RWPE2 (cell line): ENCODE results near the gene ATP1A2.

Experiments used
- ATAC-seq: fragments of 200-7000 bp; cut with Tn5 transposase; 3 replicates; pipeline ENCODE4 v1.9.1; 2021; ENCODE audit warnings: low read depth
- DNase-seq: peaks from one replicate; pipeline ENCODE4 v3.0.0-alpha.2; 2020; ENCODE audit warnings: low spot score
- H3K27ac ChIP-seq: fragments of 450-650 bp; 2 replicates; pipeline ENCODE4 v1.5.1; 2017; ENCODE audit warnings: mild to moderate bottlenecking; ENCODE audit not compliant: poor library complexity, severe bottlenecking
- H3K27me3 ChIP-seq: fragments of 250-450 bp; sonication (Bioruptor Pico); 2 replicates; pipeline ENCODE4 v1.5.1; 2021; ENCODE audit warnings: mild to moderate bottlenecking, moderate library complexity; ENCODE audit not compliant: insufficient read depth, poor library complexity, severe bottlenecking
- H3K36me3 ChIP-seq: fragments of 250-450 bp; sonication (Bioruptor Pico); 2 replicates; pipeline ENCODE4 v1.5.1; 2020; ENCODE audit warnings: low read depth, mild to moderate bottlenecking, moderate library complexity
- H3K4me1 ChIP-seq: fragments of 250-450 bp; sonication (Bioruptor Pico); 2 replicates; pipeline ENCODE4 v1.5.1; 2021; ENCODE audit warnings: mild to moderate bottlenecking, moderate library complexity; ENCODE audit not compliant: insufficient read depth, poor library complexity, severe bottlenecking
- H3K4me3 ChIP-seq: fragments of 250-450 bp; sonication (Bioruptor Pico); 2 replicates; pipeline ENCODE4 v1.5.1; 2021; ENCODE audit warnings: mild to moderate bottlenecking, moderate library complexity; ENCODE audit not compliant: severe bottlenecking
- H3K9me3 ChIP-seq: fragments of 250-450 bp; sonication (Bioruptor Pico); 2 replicates; pipeline ENCODE4 v1.5.1; 2021; ENCODE audit warnings: mild to moderate bottlenecking, moderate library complexity; ENCODE audit not compliant: severe bottlenecking
- TF ChIP-seq, protein P1 (sequence below): fragments of 450-650 bp; IDR thresholded peaks from one replicate; pipeline ENCODE4 v1.5.1; 2017; ENCODE audit warnings: mild to moderate bottlenecking, moderate library complexity; ENCODE audit not compliant: poor library complexity, severe bottlenecking

The ATP1A2 gene

DNA sequence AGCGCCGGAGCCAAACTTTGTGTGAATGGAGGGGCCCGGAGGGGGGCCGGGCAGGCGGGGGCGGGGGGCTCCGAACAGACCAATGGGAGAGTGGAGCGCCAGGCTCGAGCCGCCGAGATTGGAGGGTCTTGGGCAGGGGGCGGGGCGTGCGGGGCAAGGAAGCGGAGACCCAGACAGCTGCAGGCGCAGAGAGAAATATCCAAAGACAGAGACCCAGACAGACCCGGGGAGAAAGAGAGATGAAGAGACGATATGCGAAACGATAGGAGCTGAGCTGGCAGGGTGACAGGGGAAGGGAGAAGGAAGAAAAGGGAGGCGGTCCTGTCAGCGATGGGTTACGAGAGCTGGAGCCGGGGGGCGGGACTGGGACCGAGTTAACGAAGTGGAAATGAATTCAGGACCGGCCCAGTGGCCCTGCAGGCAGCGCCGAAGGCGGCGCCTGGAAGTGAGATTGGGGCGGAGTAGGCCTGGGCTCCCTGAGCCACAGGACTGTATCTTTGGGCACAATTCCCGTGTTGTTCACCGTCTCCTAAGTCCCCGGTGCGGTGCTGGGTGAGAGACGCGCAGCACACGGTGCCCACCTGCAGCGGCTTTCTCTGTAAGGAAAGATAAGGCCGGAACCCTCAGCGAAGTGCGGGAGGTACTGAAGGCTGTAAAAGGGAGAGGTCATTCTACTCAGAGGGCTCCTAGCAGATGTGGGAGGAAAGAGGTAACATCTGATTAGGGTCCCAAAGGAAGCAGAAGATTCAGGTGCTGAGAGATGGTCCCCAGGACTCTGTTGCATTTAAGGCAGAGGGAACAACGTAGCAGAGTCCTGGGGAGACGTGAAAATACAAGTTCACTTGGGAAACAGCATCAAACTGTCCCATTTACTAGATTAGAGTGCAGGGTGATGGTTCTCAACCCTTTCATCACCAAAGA is 45.1 kb upstream of the ATP1A2 start:
- no peak overlapping the region for H3K27ac ChIP-seq
- peaks cover 11% of the 10 kb centered on the region for H3K27me3 ChIP-seq
- TF ChIP-seq, protein P1, sequence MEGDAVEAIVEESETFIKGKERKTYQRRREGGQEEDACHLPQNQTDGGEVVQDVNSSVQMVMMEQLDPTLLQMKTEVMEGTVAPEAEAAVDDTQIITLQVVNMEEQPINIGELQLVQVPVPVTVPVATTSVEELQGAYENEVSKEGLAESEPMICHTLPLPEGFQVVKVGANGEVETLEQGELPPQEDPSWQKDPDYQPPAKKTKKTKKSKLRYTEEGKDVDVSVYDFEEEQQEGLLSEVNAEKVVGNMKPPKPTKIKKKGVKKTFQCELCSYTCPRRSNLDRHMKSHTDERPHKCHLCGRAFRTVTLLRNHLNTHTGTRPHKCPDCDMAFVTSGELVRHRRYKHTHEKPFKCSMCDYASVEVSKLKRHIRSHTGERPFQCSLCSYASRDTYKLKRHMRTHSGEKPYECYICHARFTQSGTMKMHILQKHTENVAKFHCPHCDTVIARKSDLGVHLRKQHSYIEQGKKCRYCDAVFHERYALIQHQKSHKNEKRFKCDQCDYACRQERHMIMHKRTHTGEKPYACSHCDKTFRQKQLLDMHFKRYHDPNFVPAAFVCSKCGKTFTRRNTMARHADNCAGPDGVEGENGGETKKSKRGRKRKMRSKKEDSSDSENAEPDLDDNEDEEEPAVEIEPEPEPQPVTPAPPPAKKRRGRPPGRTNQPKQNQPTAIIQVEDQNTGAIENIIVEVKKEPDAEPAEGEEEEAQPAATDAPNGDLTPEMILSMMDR, result no peak
- ATAC-seq (peak; percentile 91), DNase-seq (no peak)
- H3K4me1 ChIP-seq, result no peaks in the 10 kb centered on the region
- peak overlapping the region; percentile 26 for H3K4me3 ChIP-seq
- no peaks in the 10 kb centered on the region for H3K9me3 ChIP-seq
- H3K36me3 ChIP-seq, result no peaks in the 10 kb centered on the region

DNA sequence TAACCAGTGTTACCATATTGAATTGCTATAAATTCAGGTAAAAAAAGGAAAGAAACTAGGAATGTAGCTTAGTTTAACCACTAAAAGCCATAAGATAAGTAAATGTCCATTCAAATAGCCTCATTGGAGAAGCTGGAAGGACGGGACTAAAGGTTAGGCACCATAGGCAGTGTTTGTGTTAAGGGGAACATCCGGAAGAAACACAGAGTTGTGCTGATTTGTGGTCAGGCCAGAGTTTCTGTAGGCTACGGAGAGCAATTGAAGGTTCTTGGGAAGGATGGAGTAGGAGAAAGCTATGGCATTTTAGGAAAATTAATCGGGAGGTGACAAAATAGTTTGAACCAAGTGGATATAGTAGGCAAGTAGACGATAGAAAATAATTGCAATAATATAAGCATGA is 44.3 kb upstream of the ATP1A2 start:
- H3K27ac ChIP-seq, result no peak overlapping the region
- no peak overlapping the region for H3K4me3 ChIP-seq
- ATAC-seq (no peak), DNase-seq (no peak)
- no peaks in the 10 kb centered on the region for H3K4me1 ChIP-seq
- TF ChIP-seq, protein P1, result no peak
- H3K27me3 ChIP-seq, result peaks cover 11% of the 10 kb centered on the region
- no peaks in the 10 kb centered on the region for H3K9me3 ChIP-seq
- no peaks in the 10 kb centered on the region for H3K36me3 ChIP-seq

DNA sequence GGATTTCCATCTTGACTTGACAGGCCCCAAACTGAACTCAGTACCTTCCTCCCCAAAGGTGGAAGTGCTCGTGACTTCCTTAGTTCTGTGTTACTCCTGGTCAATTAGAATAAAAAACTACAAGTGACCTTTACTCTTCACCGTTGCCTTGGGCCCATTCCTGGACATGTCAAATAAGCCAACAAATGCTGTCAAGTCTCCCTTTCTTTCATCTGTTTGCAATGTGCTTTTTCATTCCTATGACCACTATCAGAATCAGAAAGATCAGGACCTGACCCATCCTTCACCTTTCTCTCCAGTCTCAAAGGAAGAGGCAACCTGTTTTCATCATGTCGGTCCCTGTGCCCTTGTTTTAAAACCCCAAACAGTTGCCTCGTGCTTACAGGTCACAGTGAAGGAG is 40.7 kb upstream of the ATP1A2 start:
- TF ChIP-seq, protein P1, result no peak
- DNase-seq, result no peak
- H3K27ac ChIP-seq, result no peak overlapping the region
- H3K9me3 ChIP-seq, result no peaks in the 10 kb centered on the region
- H3K36me3 ChIP-seq, result no peaks in the 10 kb centered on the region
- H3K27me3 ChIP-seq, result peaks cover 22% of the 10 kb centered on the region
- no peaks in the 10 kb centered on the region for H3K4me1 ChIP-seq
- no peak overlapping the region for H3K4me3 ChIP-seq
- ATAC-seq, result no peak

DNA sequence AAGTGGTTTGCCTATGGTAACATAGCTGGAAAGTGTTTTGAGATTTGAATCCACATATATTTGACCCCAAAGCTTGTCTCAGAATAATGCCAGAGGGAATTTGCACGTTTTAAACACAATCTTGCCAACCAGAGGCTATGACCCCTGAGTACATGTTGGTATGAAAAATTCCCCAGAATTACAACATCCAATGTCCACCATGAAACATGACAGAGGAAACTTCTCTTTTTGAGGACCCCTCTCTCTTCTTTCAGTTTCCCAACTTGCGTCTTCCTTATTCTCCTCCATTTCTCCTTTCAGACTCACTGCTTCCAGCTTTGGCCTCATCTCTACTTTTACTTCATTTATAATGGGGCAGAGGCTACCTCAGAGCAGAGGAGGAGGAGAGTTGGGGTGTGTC is 39.7 kb upstream of the ATP1A2 start:
- no peaks in the 10 kb centered on the region for H3K9me3 ChIP-seq
- H3K4me3 ChIP-seq, result no peak overlapping the region
- no peak for DNase-seq
- peaks cover 31% of the 10 kb centered on the region for H3K27me3 ChIP-seq
- TF ChIP-seq, protein P1, result no peak
- no peak for ATAC-seq
- H3K4me1 ChIP-seq, result no peaks in the 10 kb centered on the region
- H3K36me3 ChIP-seq, result no peaks in the 10 kb centered on the region
- H3K27ac ChIP-seq, result no peak overlapping the region

DNA sequence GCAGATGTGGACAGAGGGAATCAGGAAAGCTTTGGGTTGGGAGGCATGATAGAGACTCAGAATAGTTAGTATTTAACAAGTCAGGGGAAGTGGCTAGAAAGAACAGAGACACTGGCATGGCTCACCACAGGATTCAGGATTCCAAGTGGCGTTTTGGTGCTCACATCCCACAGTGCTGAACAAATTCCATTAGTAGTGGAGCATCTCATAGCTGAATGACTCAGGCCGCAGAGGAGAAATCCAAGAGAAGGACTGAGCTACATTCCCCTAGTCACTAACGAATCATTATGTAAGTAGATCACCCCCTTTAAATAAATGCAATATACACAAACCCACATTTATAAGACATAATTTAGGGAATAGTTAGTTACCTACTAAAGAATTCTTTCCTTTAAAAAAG is 39.3 kb upstream of the ATP1A2 start:
- Histone ChIP-seq H3K9me3 (no peaks in the 10 kb centered on the region), H3K36me3 (no peaks in the 10 kb centered on the region), H3K27me3 (peaks cover 31% of the 10 kb centered on the region), H3K4me3 (no peak overlapping the region), H3K27ac (no peak overlapping the region), H3K4me1 (no peaks in the 10 kb centered on the region)
- DNase-seq (no peak), ATAC-seq (no peak)
- TF ChIP-seq, protein P1, result no peak
